HCT116 (cell line): Measurements from ENCODE around the gene JOSD1.
A peak's percentile ranks its signal among the peaks of the same experiment; 100 is the strongest.

ENCODE experiments used
- POLR2A ChIP-seq: IDR thresholded peaks from 2 replicates; pipeline ENCODE4 v1.7.0; 2011; ENCODE audit warnings: borderline replicate concordance; ENCODE audit not compliant: insufficient read depth, insufficient read length; ENCODE audit errors: extremely low read depth
- POLR2AphosphoS5 ChIP-seq: IDR thresholded peaks from 2 replicates; pipeline ENCODE4 v1.6.1; 2011; ENCODE audit warnings: mild to moderate bottlenecking, low read depth, low read length, moderate library complexity
- RAD21 ChIP-seq: IDR thresholded peaks from 2 replicates; pipeline ENCODE4 v1.6.1; 2012; ENCODE audit warnings: low read depth, mild to moderate bottlenecking
- REST ChIP-seq: IDR thresholded peaks from 2 replicates; pipeline ENCODE4 v1.6.1; 2012; ENCODE audit warnings: low read depth
- SIN3A ChIP-seq: IDR thresholded peaks from 2 replicates; pipeline ENCODE4 v1.6.1; 2012; ENCODE audit warnings: low read depth
- YY1 ChIP-seq: IDR thresholded peaks from 2 replicates; pipeline ENCODE4 v1.6.1; 2011; ENCODE audit warnings: low read length, low read depth, moderate library complexity, mild to moderate bottlenecking; ENCODE audit not compliant: insufficient replicate concordance; ENCODE audit errors: extremely low read depth
- TF ChIP-seq, protein P1 (sequence below): IDR thresholded peaks from 2 replicates; pipeline ENCODE4 v1.6.1; 2012
- TF ChIP-seq, protein P2 (sequence below), 3 experiments: fragments of 200-600 bp in 1 of 3; sonication (generic) in 1 of 3; IDR thresholded peaks in 2 of 3; conservative IDR thresholded peaks in 1 of 3; 2 replicates each; pipeline ENCODE4 v1.5.1; 2012 to 2017; ENCODE audit warnings: low read depth in 2 of 3, low read length in 2 of 3, antibody characterized with exemption in 1 of 3, borderline replicate concordance in 1 of 3, control low read depth in 1 of 3, mild to moderate bottlenecking in 1 of 3, mixed read lengths in 1 of 3, mixed run types in 1 of 3, moderate library complexity in 1 of 3; ENCODE audit not compliant: insufficient read depth in 1 of 3

GRCh38 chr22:38724926-38725571, 24.3 kb upstream of the JOSD1 start:
- TF ChIP-seq, protein P1, sequence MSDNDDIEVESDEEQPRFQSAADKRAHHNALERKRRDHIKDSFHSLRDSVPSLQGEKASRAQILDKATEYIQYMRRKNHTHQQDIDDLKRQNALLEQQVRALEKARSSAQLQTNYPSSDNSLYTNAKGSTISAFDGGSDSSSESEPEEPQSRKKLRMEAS, result no peak
- TF ChIP-seq, protein P2, sequence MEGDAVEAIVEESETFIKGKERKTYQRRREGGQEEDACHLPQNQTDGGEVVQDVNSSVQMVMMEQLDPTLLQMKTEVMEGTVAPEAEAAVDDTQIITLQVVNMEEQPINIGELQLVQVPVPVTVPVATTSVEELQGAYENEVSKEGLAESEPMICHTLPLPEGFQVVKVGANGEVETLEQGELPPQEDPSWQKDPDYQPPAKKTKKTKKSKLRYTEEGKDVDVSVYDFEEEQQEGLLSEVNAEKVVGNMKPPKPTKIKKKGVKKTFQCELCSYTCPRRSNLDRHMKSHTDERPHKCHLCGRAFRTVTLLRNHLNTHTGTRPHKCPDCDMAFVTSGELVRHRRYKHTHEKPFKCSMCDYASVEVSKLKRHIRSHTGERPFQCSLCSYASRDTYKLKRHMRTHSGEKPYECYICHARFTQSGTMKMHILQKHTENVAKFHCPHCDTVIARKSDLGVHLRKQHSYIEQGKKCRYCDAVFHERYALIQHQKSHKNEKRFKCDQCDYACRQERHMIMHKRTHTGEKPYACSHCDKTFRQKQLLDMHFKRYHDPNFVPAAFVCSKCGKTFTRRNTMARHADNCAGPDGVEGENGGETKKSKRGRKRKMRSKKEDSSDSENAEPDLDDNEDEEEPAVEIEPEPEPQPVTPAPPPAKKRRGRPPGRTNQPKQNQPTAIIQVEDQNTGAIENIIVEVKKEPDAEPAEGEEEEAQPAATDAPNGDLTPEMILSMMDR (IDR thresholded peaks at IDR 0.05 in 2 of 3, conservative IDR thresholded peaks at IDR 0.05 in 1 of 3; ENCODE audit: borderline replicate concordance in 1 of 3, insufficient read depth in 1 of 3, low read depth in 2 of 3, low read length in 2 of 3), result peak in 2 of 3 experiments; percentile 70 to 74; a peak in 4 of 6 replicates
- TF ChIP-seq SIN3A (no peak), POLR2A (no peak), REST (no peak), YY1 (no peak), POLR2AphosphoS5 (no peak), RAD21 (peak; percentile 24; the same call in 1 of the 2 replicates)
